MM.1S (cell line): ENCODE results near the gene KCNQ2.

Experiments
- CTCF ChIP-seq: fragments of 300-600 bp; sonication (generic); IDR thresholded peaks from 2 replicates; pipeline ENCODE4 v1.5.1; 2016; ENCODE audit warnings: antibody characterized with exemption, low read length, mixed read lengths
- EZH2 ChIP-seq: fragments of 300-600 bp; sonication (generic); optimal IDR thresholded peaks from 2 replicates; pipeline ENCODE3; 2017; ENCODE audit warnings: low read depth, mild to moderate bottlenecking, antibody characterized with exemption, low read length, mixed read lengths
- EZH2phosphoT487 ChIP-seq: fragments of 300-600 bp; sonication (generic); IDR thresholded peaks from 2 replicates; pipeline ENCODE4 v1.6.1; 2018; ENCODE audit warnings: antibody characterized with exemption, low read length

GRCh38 chr20:63417738-63418120 is 54.7 kb downstream of the KCNQ2 start:
- no peak for TF ChIP-seq EZH2phosphoT487
- no peak for TF ChIP-seq CTCF
- TF ChIP-seq EZH2, result no peak
